SK-N-SH (cell line): ENCODE results near the gene CDS2. TPM values are rescaled to one million over a fixed set of nuclear protein-coding genes. Genes with fewer than 3 reads are reported as not detected.
A peak's percentile ranks its signal among the peaks of the same experiment; 100 is the strongest.

Experiments
- CTCF ChIA-PET: fragments of 300-600, 350-600 bp; formaldehyde crosslinking; extraction: SDS; loops from one replicate; lab custom pipeline; 2021; lab: Yijun Ruan, JAX
- POLR2A ChIA-PET: fragments of 350-600 bp; sonication (Branson Sonifier 250); formaldehyde crosslinking; extraction: SDS; loops from one replicate; lab custom pipeline; 2020; ENCODE audit warnings: antibody characterized with exemption, inconsistent platforms; lab: Yijun Ruan, JAX
- DNase-seq: peaks from one replicate; pipeline ENCODE4 v3.0.0; 2012
- H2AFZ ChIP-seq: fragments of 200-600 bp; sonication (generic); 2 replicates; pipeline ENCODE4 v1.8.1; 2016; ENCODE audit warnings: antibody characterized with exemption, mild to moderate bottlenecking, low read depth
- H3F3A ChIP-seq: fragments of 200-600 bp; sonication (generic); replicated peaks from 2 replicates; pipeline ENCODE3; 2016; ENCODE audit warnings: antibody characterized with exemption, mild to moderate bottlenecking; ENCODE audit not compliant: insufficient read depth
- H3K27ac ChIP-seq, 2 experiments: fragments of 200-500 bp in 1 of 2; fragments of 200-600 bp in 1 of 2; sonication (Bioruptor generic) in 1 of 2; sonication (generic), shearing (Covaris generic) in 1 of 2; 2 replicates each; pipeline versions ENCODE4 v1.5.1 to v1.6.1; 2014 to 2016; ENCODE audit warnings: low read depth in 2 of 2, inconsistent platforms in 1 of 2, low read length in 1 of 2, mild to moderate bottlenecking in 1 of 2, mixed read lengths in 1 of 2
- H3K27me3 ChIP-seq: fragments of 200-600 bp; sonication (generic), shearing (Covaris generic); 2 replicates; pipeline ENCODE4 v1.6.1; 2016; ENCODE audit warnings: mixed run types; ENCODE audit not compliant: insufficient read depth
- H3K36me3 ChIP-seq, 2 experiments: fragments of 200-500 bp in 1 of 2; fragments of 200-600 bp in 1 of 2; sonication (Bioruptor generic) in 1 of 2; sonication (generic) in 1 of 2; replicated peaks in 1 of 2; 2 replicates each; pipeline versions ENCODE3 to v1.5.1; 2014 to 2016; ENCODE audit warnings: low read length in 1 of 2, mild to moderate bottlenecking in 1 of 2; ENCODE audit not compliant: insufficient read depth in 2 of 2, control insufficient read depth in 1 of 2
- H3K4me1 ChIP-seq, 2 experiments: fragments of 200-500 bp in 1 of 2; fragments of 200-600 bp in 1 of 2; sonication (Bioruptor generic) in 1 of 2; sonication (generic), shearing (Covaris generic) in 1 of 2; 2 replicates each; pipeline versions ENCODE4 v1.5.1 to v1.6.1; 2014 to 2016; ENCODE audit warnings: low read depth in 1 of 2, low read length in 1 of 2, mixed run types in 1 of 2; ENCODE audit not compliant: insufficient read depth in 2 of 2, control insufficient read depth in 1 of 2
- H3K4me2 ChIP-seq: fragments of 200-600 bp; sonication (generic), shearing (Covaris generic); 2 replicates; pipeline ENCODE4 v1.6.1; 2017; ENCODE audit warnings: mixed run types
- H3K4me3 ChIP-seq, 2 experiments: fragments of 200-500 bp in 1 of 2; fragments of 200-600 bp in 1 of 2; sonication (Bioruptor generic) in 1 of 2; sonication (generic), shearing (Covaris generic) in 1 of 2; 2 replicates each; pipeline versions ENCODE4 v1.5.1 to v1.8.1; 2014 to 2016; ENCODE audit warnings: low read depth in 2 of 2, inconsistent platforms in 1 of 2, low read length in 1 of 2, mild to moderate bottlenecking in 1 of 2, mixed read lengths in 1 of 2, moderate library complexity in 1 of 2
- H3K79me2 ChIP-seq: fragments of 200-600 bp; sonication (generic); 2 replicates; pipeline ENCODE4 v1.8.1; 2017; ENCODE audit warnings: mild to moderate bottlenecking; ENCODE audit not compliant: insufficient read depth
- H3K9ac ChIP-seq: fragments of 200-600 bp; sonication (generic); 2 replicates; pipeline ENCODE4 v1.6.1; 2017; ENCODE audit warnings: mixed run types
- H3K9me2 ChIP-seq: fragments of 200-600 bp; sonication (generic); 2 replicates; pipeline ENCODE4 v1.6.1; 2017; ENCODE audit warnings: mixed run types
- H3K9me3 ChIP-seq: fragments of 200-600 bp; sonication (generic); 2 replicates; pipeline ENCODE4 v1.6.1; 2017; ENCODE audit warnings: mixed run types, mild to moderate bottlenecking, moderate library complexity
- H4K20me1 ChIP-seq: fragments of 200-600 bp; sonication (generic); 2 replicates; pipeline ENCODE4 v1.6.1; 2017; ENCODE audit warnings: mild to moderate bottlenecking, mixed run types; ENCODE audit not compliant: insufficient read depth
- CHD2 ChIP-seq: fragments of 150-350 bp; IDR thresholded peaks from 2 replicates; pipeline ENCODE4 v1.6.1; 2018; ENCODE audit warnings: low read length; ENCODE audit not compliant: partially characterized antibody
- ELF1 ChIP-seq: IDR thresholded peaks from 2 replicates; pipeline ENCODE4 v1.4.0; 2012
- IRF3 ChIP-seq: fragments of 150-350 bp; IDR thresholded peaks from 2 replicates; pipeline ENCODE4 v1.6.1; 2016; ENCODE audit warnings: mild to moderate bottlenecking, low read depth, low read length
- MEF2A ChIP-seq: IDR thresholded peaks from 2 replicates; pipeline ENCODE4 v1.4.0; 2012; ENCODE audit warnings: low read depth, borderline replicate concordance
- NFIC ChIP-seq: IDR thresholded peaks from 2 replicates; pipeline ENCODE4 v1.4.0; 2012; ENCODE audit warnings: borderline replicate concordance
- RAD21 ChIP-seq: IDR thresholded peaks from 2 replicates; pipeline ENCODE4 v1.6.1; 2012; ENCODE audit warnings: mild to moderate bottlenecking, low read length
- SIN3A ChIP-seq: IDR thresholded peaks from 2 replicates; pipeline ENCODE4 v1.6.1; 2012; ENCODE audit warnings: low read depth, mild to moderate bottlenecking, low read length, moderate library complexity, borderline replicate concordance
- TCF12 ChIP-seq: IDR thresholded peaks from 2 replicates; pipeline ENCODE4 v1.4.0; 2012
- TEAD4 ChIP-seq: IDR thresholded peaks from 2 replicates; pipeline ENCODE4 v1.4.0; 2012; ENCODE audit warnings: mild to moderate bottlenecking, borderline replicate concordance; ENCODE audit not compliant: insufficient read depth
- YY1 ChIP-seq: IDR thresholded peaks from 2 replicates; pipeline ENCODE4 v1.4.0; 2012; ENCODE audit warnings: low read depth, mild to moderate bottlenecking
- WGBS: methylation state at CpG from one replicate; pipeline ENCODE4 v1.1.6; 2017; ENCODE audit warnings: low lambda C conversion rate; 5-methylcytosine and 5-hydroxymethylcytosine counted together
- polyA plus RNA-seq, 3 experiments: library from polyadenylated mRNA; depleted of rRNA; stranded (reverse); fragments of >200 nt; gene quantifications; 2 replicates each; pipeline ENCODE4 v1.2.3, GENCODE V29; 2012
- TF ChIP-seq, protein P1 (sequence below): IDR thresholded peaks from 2 replicates; pipeline ENCODE4; 2012
- TF ChIP-seq, protein P2 (sequence below): IDR thresholded peaks from 2 replicates; pipeline ENCODE4 v1.4.0; 2012; ENCODE audit warnings: low read depth, borderline replicate concordance

The CDS2 gene
- polyA plus RNA-seq, 1 of the 3 experiments (the other 2 are of a cell fraction), result 13.9 TPM

DNA sequence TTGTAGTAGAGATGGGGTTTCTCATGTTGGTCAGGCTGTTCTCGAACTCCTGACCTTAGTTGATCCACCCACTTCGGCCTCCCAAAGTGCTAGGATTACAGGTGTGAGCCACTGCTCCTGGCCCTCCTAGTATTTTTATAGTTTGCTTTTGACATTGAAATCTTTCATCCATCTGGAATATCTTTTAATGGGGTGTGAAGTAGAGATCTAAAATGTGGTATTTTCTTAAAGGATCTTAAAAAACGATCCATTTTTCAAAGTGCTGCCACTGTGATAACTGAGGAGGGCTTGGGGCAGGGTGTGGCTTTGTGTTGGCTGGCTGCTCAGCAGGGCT lies 23.1 kb downstream of the CDS2 start:
- no peaks in the 10 kb centered on the region for H3K36me3 ChIP-seq
- no peak overlapping the region for H2AFZ ChIP-seq
- H3K4me1 ChIP-seq, result no peaks in the 10 kb centered on the region; a peak in 1 of 4 replicates
- no peak overlapping the region for H3K4me2 ChIP-seq
- no peak overlapping the region for H3K9ac ChIP-seq
- no peaks in the 10 kb centered on the region for H3K27me3 ChIP-seq
- WGBS, result 85% methylated on average over 3 of the region's 3 CpGs
- POLR2A ChIA-PET, result no interaction called here
- no peak overlapping the region for H3K4me3 ChIP-seq
- H3K9me3 ChIP-seq, result no peaks in the 10 kb centered on the region
- CTCF ChIA-PET, result no interaction called here
- peaks cover 64% of the 10 kb centered on the region for H3K79me2 ChIP-seq
- TF ChIP-seq CHD2 (no peak), SIN3A (no peak), TEAD4 (no peak)
- TF ChIP-seq, protein P1, sequence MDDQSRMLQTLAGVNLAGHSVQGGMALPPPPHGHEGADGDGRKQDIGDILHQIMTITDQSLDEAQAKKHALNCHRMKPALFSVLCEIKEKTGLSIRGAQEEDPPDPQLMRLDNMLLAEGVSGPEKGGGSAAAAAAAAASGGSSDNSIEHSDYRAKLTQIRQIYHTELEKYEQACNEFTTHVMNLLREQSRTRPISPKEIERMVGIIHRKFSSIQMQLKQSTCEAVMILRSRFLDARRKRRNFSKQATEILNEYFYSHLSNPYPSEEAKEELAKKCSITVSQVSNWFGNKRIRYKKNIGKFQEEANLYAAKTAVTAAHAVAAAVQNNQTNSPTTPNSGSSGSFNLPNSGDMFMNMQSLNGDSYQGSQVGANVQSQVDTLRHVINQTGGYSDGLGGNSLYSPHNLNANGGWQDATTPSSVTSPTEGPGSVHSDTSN, result no peak
- TF ChIP-seq, all 33 proteins: peak for 0
- DNase-seq, result no peak
- H3F3A ChIP-seq, result no peaks in the 10 kb centered on the region
- H4K20me1 ChIP-seq, result 0 out of 2 replicates have a peak, but pooled peaks cover 16% of the 10 kb centered on the region
- no peak overlapping the region for H3K27ac ChIP-seq
- H3K9me2 ChIP-seq, result no peaks in the 10 kb centered on the region

- H3K27me3 ChIP-seq, result no peaks in the 10 kb centered on the region
- DNase-seq, result no peak
- TF ChIP-seq ELF1 (no peak), TCF12 (no peak), MEF2A (no peak)
- TF ChIP-seq, protein P2, sequence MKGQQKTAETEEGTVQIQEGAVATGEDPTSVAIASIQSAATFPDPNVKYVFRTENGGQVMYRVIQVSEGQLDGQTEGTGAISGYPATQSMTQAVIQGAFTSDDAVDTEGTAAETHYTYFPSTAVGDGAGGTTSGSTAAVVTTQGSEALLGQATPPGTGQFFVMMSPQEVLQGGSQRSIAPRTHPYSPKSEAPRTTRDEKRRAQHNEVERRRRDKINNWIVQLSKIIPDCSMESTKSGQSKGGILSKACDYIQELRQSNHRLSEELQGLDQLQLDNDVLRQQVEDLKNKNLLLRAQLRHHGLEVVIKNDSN, result peak; percentile 51; the same call in 1 of the 2 replicates
- TF ChIP-seq, all 33 proteins: peak for 1
- Histone ChIP-seq H4K20me1 (0 out of 2 replicates have a peak, but pooled peaks cover 16% of the 10 kb centered on the region), H3K9me3 (no peaks in the 10 kb centered on the region), H3K27ac (no peak overlapping the region), H3K4me3 (no peak overlapping the region), H3K9ac (no peak overlapping the region), H2AFZ (no peak overlapping the region), H3K4me1 (no peaks in the 10 kb centered on the region; a peak in 1 of 4 replicates), H3K79me2 (peaks cover 67% of the 10 kb centered on the region), H3K4me2 (no peak overlapping the region), H3K9me2 (no peaks in the 10 kb centered on the region), H3F3A (no peaks in the 10 kb centered on the region), H3K36me3 (no peaks in the 10 kb centered on the region)
- WGBS, result 93% methylated on average over 12 of the region's 13 CpGs
- ChIA-PET CTCF (interaction anchor here (1.5 kb wide), 1 partner anchor 19 kb away, joined by 3 read pairs; no protein-coding TSS in a partner anchor), POLR2A (no interaction called here)
These were observed 23.6 kb downstream of the CDS2 start for GRCh38 chr20:5150226-5151076.

GRCh38 chr20:5153152-5153467 lies 26.3 kb downstream of the CDS2 start:
- CTCF ChIA-PET, result no interaction called here
- H4K20me1 ChIP-seq, result 0 out of 2 replicates have a peak, but pooled peaks cover 14% of the 10 kb centered on the region
- 92% methylated on average over 3 of the region's 3 CpGs for WGBS
- peaks cover 67% of the 10 kb centered on the region for H3K79me2 ChIP-seq
- no peaks in the 10 kb centered on the region for H3F3A ChIP-seq
- no peak overlapping the region for H3K9ac ChIP-seq
- H3K4me3 ChIP-seq, result no peak overlapping the region
- peaks cover 3 to 6% of the 10 kb centered on the region in 2 experiments; a peak in 2 of 4 replicates for H3K4me1 ChIP-seq
- no peak overlapping the region for H3K4me2 ChIP-seq
- H2AFZ ChIP-seq, result no peak overlapping the region
- TF ChIP-seq RAD21 (no peak), YY1 (no peak), IRF3 (no peak), SIN3A (no peak), NFIC (no peak)
- TF ChIP-seq, all 33 proteins: peak for 0
- DNase-seq, result no peak
- POLR2A ChIA-PET, result no interaction called here
- Histone ChIP-seq H3K27ac (no peak overlapping the region), H3K27me3 (no peaks in the 10 kb centered on the region), H3K36me3 (no peaks in the 10 kb centered on the region), H3K9me2 (no peaks in the 10 kb centered on the region), H3K9me3 (no peaks in the 10 kb centered on the region)
